Small intestine (tissue), 7 donors: ENCODE results near the gene RFX6. TPM values are rescaled to one million over a fixed set of nuclear protein-coding genes. Genes with fewer than 3 reads are reported as not detected.

Experiments
- DNase-seq, 2 donors: peaks; one replicate each; pipeline versions ENCODE4 v3.0.0 to v3.0.0-alpha.2; 2013
- FAIRE-seq: peaks from 2 replicates; lab custom pipeline; 2012; peaks lifted over from hg19 to GRCh38; lab: Jason Lieb, UNC
- H3K27ac ChIP-seq, 3 donors: one replicate each; pipeline ENCODE4 v1.5.1; 2013; ENCODE audit warnings: low read length in 2 of 3, mild to moderate bottlenecking in 2 of 3, control low read depth in 1 of 3, inconsistent platforms in 1 of 3, low read depth in 1 of 3, moderate library complexity in 1 of 3
- H3K27me3 ChIP-seq, 3 donors: one replicate each; pipeline ENCODE4 v1.6.1; 2013; ENCODE audit warnings: low read length in 3 of 3, inconsistent platforms in 1 of 3; ENCODE audit not compliant: control insufficient read depth in 3 of 3, insufficient read depth in 3 of 3
- H3K36me3 ChIP-seq, 3 donors: one replicate each; pipeline ENCODE4 v1.6.1; 2013; ENCODE audit warnings: low read length in 3 of 3, inconsistent platforms in 1 of 3, low read depth in 1 of 3, mild to moderate bottlenecking in 1 of 3, moderate library complexity in 1 of 3; ENCODE audit not compliant: control insufficient read depth in 3 of 3, insufficient read depth in 2 of 3
- H3K4me1 ChIP-seq, 3 donors: one replicate each; pipeline ENCODE4 v1.6.1; 2013; ENCODE audit warnings: low read length in 2 of 3, inconsistent platforms in 1 of 3, low read depth in 1 of 3, mild to moderate bottlenecking in 1 of 3, moderate library complexity in 1 of 3; ENCODE audit not compliant: control insufficient read depth in 3 of 3, insufficient read depth in 2 of 3
- H3K4me3 ChIP-seq, 3 donors: one replicate each; pipeline ENCODE4 v1.5.1; 2013; ENCODE audit warnings: low read length in 3 of 3, control low read depth in 1 of 3, inconsistent platforms in 1 of 3, low read depth in 1 of 3, mild to moderate bottlenecking in 1 of 3, moderate library complexity in 1 of 3
- H3K9me3 ChIP-seq, 2 donors: one replicate each; pipeline ENCODE4 v1.6.1; 2013; ENCODE audit warnings: low read depth in 1 of 2, low read length in 1 of 2; ENCODE audit not compliant: control insufficient read depth in 2 of 2, insufficient read depth in 1 of 2
- WGBS, 3 donors: extraction: QIAGEN DNeasy Blood & Tissue Kit; methylation state at CpG; one replicate each; pipeline ENCODE4 v1.1.7; 2013; 5-methylcytosine and 5-hydroxymethylcytosine counted together
- polyA plus RNA-seq, 4 donors: library from polyadenylated mRNA; stranded (reverse) in 3 of 4; unstranded in 1 of 4; fragments of 200-250 nt in 3 of 4; fragments of 120-200 nt in 1 of 4; gene quantifications; one replicate each; pipeline versions ENCODE4 v1.2.1 to v1.2.3, GENCODE V29; 2013
- donor health status: healthy with polysubstance abuse.
- donor health status: control.
- donor health status: control.
- donor health status: Bipolar disorder and iron deficiency.
- donor health status: healthy.

RFX6 gene
- polyA plus RNA-seq, 4 donors = 0.54 to 5.7 (median 0.70) TPM

GRCh38 chr6:116924245-116924644 is 47.2 kb downstream of the RFX6 start:
- H3K36me3 ChIP-seq = peaks cover 0 to 4% (median 0%) of the 10 kb centered on the region in 3 donors
- H3K4me1 ChIP-seq = no peaks in the 10 kb centered on the region
- no peak overlapping the region for H3K4me3 ChIP-seq
- DNase-seq (no peak), FAIRE-seq (no peak)
- WGBS, 3 donors = 44 to 50% (median 44%) methylated on average over 2 of the region's 2 CpGs
- H3K27me3 ChIP-seq = no peaks in the 10 kb centered on the region
- H3K27ac ChIP-seq = no peak overlapping the region
- no peaks in the 10 kb centered on the region for H3K9me3 ChIP-seq

GRCh38 chr6:116925088-116925794 is 48.2 kb downstream of the RFX6 start:
- Histone ChIP-seq H3K27me3 (no peaks in the 10 kb centered on the region), H3K36me3 (peaks cover 0 to 4% (median 0%) of the 10 kb centered on the region in 3 donors), H3K4me3 (no peak overlapping the region), H3K4me1 (no peaks in the 10 kb centered on the region), H3K9me3 (no peaks in the 10 kb centered on the region), H3K27ac (no peak overlapping the region)
- DNase-seq (no peak), FAIRE-seq (no peak)
- WGBS, 3 donors = 70 to 79% (median 76%) methylated on average over 10 of the region's 10 CpGs

GRCh38 chr6:116928677-116929076 is 51.6 kb downstream of the RFX6 start:
- Histone ChIP-seq H3K27me3 (no peaks in the 10 kb centered on the region), H3K36me3 (peaks cover 0 to 4% (median 0%) of the 10 kb centered on the region in 3 donors), H3K4me1 (peaks cover 0 to 4% (median 0%) of the 10 kb centered on the region in 3 donors), H3K9me3 (no peaks in the 10 kb centered on the region), H3K4me3 (no peak overlapping the region), H3K27ac (no peak overlapping the region)
- WGBS, 3 donors = 49 to 75% (median 69%) methylated on average over 6 of the region's 6 CpGs
- FAIRE-seq = no peak
- no peak for DNase-seq

GRCh38 chr6:116929825-116930224 is 52.8 kb downstream of the RFX6 start:
- H3K4me1 ChIP-seq = peaks cover 0 to 6% (median 0%) of the 10 kb centered on the region in 3 donors
- DNase-seq = peak in 1 of 2 donors; percentile 11
- WGBS, 3 donors = 26 to 52% (median 40%) methylated on average over 1 of the region's 1 CpG
- no peak overlapping the region for H3K27ac ChIP-seq
- H3K36me3 ChIP-seq = peaks cover 0 to 4% (median 0%) of the 10 kb centered on the region in 3 donors
- no peak for FAIRE-seq
- no peaks in the 10 kb centered on the region for H3K27me3 ChIP-seq
- no peak overlapping the region for H3K4me3 ChIP-seq
- H3K9me3 ChIP-seq = no peaks in the 10 kb centered on the region

- Histone ChIP-seq H3K9me3 (no peaks in the 10 kb centered on the region), H3K4me3 (no peak overlapping the region), H3K4me1 (peaks cover 0 to 6% (median 0%) of the 10 kb centered on the region in 3 donors), H3K27me3 (no peaks in the 10 kb centered on the region), H3K27ac (no peak overlapping the region), H3K36me3 (peaks cover 0 to 4% (median 0%) of the 10 kb centered on the region in 3 donors)
- DNase-seq = no peak
- no peak for FAIRE-seq
Observed at GRCh38 chr6:116931456-116931855, 54.4 kb downstream of the RFX6 start.

- H3K4me3 ChIP-seq = no peak overlapping the region
- H3K9me3 ChIP-seq = no peaks in the 10 kb centered on the region
- DNase-seq (no peak), FAIRE-seq (no peak)
- H3K27ac ChIP-seq = no peak overlapping the region
- H3K36me3 ChIP-seq = no peaks in the 10 kb centered on the region
- 41 to 53% (median 47%) methylated on average over 1 of the region's 1 CpG for WGBS, 3 donors
- peaks cover 0 to 6% (median 0%) of the 10 kb centered on the region in 3 donors for H3K4me1 ChIP-seq
- H3K27me3 ChIP-seq = no peaks in the 10 kb centered on the region
Observed at GRCh38 chr6:116932496-116932895, 55.5 kb downstream of the RFX6 start.

GRCh38 chr6:116933485-116933884 is 56.4 kb downstream of the RFX6 start:
- Histone ChIP-seq H3K27ac (no peak overlapping the region), H3K36me3 (no peaks in the 10 kb centered on the region), H3K9me3 (no peaks in the 10 kb centered on the region), H3K4me1 (peaks cover 0 to 6% (median 0%) of the 10 kb centered on the region in 3 donors), H3K27me3 (no peaks in the 10 kb centered on the region), H3K4me3 (no peak overlapping the region)
- no peak for FAIRE-seq
- no peak for DNase-seq
- 4 to 12% (median 11%) methylated on average over 2 of the region's 2 CpGs for WGBS, 3 donors

- Histone ChIP-seq H3K4me3 (no peak overlapping the region), H3K36me3 (no peaks in the 10 kb centered on the region), H3K27me3 (no peaks in the 10 kb centered on the region), H3K27ac (no peak overlapping the region), H3K4me1 (peaks cover 0 to 12% (median 0%) of the 10 kb centered on the region in 3 donors), H3K9me3 (no peaks in the 10 kb centered on the region)
- 75 to 85% (median 77%) methylated on average over 8 of the region's 8 CpGs for WGBS, 3 donors
- DNase-seq (no peak), FAIRE-seq (no peak)
Observed at GRCh38 chr6:116938305-116938704, 61.3 kb downstream of the RFX6 start.
